ENCODE data around the gene PLEKHN1.
A peak's percentile ranks its signal among the peaks of the same experiment; 100 is the strongest.
"Not testable (repeated sequence)": the region's sequence is repeated elsewhere in the genome, so short reads cannot be mapped to it uniquely, and the experiment has no call there.

Gene PLEKHN1

DNA sequence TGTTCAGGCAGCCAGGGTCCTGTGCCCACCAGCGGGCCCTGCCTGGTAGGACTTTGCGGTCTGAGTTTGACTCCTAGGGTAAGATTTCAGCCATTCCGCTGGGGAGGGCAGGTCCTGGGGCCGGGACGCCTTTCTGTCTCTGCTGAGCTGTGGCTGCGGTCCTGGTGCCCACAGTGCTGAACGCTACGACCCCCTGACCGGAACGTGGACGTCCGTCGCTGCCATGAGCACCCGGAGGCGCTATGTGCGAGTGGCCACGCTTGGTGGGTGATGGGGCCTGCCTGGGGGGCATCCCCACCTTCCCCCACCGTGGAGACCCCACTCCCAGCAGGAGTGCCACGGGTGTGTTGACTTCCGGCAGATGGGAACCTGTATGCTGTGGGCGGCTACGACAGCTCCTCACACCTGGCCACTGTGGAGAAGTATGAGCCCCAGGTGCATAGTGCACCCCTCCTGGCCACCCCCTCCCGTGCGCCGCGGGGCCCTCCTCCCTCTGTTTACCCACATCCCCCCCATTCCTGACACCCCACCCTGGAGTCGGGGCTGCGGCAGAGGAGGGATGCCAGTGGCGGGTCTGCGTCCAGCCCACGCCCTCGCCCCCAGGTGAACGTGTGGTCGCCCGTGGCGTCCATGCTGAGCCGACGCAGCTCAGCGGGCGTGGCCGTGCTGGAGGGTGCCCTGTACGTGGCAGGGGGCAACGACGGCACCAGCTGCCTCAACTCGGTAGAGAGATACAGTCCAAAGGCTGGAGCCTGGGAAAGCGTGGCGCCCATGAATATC lies 2.3 kb upstream of the PLEKHN1 start:
- no peak for DNase-seq

DNA sequence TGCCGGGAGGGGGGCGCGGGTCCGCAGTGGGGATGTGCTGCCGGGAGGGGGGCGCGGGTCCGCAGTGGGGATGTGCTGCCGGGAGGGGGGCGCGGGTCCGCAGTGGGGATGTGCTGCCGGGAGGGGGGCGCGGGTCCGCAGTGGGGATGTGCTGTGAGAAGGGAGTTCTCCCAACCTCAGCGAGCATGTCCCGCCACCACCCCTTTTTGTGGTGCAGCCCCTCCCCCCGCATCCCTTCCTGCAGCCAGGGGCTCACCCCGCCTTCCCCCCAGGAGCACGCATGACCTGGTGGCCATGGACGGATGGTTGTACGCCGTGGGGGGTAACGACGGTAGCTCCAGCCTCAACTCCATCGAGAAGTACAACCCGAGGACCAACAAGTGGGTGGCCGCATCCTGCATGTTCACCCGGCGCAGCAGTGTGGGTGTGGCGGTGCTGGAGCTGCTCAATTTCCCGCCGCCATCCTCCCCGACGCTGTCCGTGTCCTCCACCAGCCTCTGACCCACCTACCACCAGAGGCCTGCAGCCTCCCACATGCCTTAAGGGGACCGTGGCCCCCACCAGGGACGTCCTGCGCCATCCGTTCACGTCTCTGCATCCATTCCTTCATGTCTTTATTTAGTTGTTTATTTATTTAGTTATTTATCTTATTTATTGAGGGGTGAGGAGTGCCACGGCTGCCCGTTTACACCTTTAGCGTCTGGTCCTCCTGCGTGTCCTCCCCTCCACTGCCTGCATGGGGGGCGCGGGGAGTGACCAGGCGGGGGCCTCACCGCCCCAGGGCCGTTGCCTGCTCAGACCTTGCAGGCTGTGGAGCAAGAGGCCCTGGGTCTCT lies 1.4 kb upstream of the PLEKHN1 start:
- no peak for DNase-seq

DNA sequence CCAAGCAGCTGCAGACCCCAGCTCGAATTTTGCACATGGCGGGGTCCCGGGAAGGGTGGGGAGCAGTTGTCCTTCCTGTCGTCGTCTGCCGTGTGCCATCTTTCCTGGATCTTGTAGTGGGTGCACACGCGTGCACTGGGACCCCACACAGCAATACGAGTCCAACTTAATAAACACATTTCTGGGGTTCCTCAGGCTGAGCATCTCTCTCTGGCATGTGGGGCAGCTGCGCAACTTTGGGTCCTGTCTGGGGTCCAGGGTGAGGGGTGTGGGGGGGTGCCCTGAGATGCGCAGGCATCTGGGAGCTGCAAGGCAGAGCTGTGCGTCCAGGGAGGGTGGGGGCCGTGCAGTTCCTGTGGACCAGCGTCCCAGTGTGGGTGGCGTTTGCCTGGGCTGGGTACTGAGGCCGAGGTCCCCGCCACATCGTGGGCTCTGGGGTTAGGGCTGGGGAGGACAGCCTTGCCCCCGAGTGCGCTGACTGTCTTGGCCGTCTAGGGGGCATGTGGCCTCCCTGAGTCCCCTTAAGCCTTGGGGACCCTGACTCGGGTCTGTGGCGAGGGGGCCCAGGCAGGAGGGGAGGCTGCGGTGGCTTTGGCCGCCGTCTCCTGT lies 652 bp upstream of the PLEKHN1 start:
- no peak for DNase-seq

DNA sequence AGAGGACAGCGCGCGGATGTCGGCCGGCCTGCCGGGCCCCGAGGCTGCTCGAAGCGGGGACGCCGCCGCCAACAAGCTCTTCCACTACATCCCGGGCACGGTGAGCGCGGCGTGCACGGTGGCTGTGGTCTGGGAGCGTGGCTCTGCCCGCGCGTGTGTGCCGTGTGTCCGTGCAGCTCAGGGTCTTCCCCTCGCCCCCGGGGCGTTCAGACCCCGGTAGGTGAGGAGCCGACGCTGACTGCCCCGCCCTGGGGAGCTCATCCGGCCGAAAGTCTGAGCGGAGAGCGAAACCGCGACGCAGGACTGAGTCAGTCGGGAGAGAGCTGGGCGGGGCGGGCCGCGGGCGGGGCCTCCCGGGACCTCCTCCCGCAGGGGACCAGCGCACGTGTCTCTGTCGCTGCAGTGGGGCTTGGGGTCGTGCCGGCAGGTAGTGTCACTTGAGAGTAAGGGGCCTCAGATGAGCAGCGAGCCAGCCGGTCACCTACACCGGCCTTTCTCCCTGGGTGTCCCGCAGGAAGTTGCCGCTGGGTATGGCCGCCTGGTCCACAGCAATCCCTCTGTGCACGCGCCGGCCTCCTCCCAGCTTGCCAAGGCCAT lies 520 bp downstream of the PLEKHN1 start:
- DNase-seq, result peak; percentile 93

DNA sequence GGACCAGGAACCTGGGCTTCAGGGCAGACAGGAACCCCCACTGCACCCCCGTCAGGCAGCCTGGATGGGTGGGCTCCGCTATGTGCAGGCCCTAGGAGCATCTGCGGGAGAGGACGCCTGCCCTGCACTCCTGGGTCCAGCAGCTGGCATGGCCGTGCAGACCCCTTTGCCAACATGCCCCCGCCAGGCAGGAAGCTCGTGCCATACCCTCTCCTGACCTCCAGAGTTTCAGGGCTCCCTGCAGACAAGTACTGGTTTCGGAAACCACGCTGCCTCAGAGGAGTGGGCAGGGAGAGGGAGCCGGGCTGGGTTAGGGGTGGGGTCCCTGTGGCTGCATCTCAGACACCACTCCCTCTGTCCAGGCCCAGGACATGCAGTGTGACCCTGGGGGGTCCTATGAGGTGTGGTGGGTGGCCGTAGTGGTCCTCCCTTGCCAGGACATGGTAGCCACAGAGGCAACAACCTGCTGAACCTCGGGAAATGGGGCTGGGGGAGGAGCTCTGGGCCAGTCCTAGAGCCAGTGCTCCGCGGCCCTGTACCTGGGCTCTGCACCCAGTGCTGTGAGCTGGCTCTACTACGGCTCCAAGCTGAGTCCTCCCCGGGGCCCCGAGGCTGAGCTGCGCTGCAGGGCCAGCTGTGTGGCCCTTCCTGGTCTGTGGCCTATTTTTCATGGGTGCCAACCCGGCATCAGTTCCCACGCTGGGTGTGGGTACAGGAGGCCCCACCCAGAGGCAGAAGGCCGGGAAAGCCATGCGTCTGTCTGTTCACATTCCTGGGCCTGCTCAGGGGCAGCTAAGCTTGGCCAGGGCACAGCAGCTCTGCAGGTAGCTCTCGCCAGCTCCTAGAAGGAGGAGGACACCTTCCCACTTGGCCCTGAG lies 1.4 kb downstream of the PLEKHN1 start:
- DNase-seq, result no peak

DNA sequence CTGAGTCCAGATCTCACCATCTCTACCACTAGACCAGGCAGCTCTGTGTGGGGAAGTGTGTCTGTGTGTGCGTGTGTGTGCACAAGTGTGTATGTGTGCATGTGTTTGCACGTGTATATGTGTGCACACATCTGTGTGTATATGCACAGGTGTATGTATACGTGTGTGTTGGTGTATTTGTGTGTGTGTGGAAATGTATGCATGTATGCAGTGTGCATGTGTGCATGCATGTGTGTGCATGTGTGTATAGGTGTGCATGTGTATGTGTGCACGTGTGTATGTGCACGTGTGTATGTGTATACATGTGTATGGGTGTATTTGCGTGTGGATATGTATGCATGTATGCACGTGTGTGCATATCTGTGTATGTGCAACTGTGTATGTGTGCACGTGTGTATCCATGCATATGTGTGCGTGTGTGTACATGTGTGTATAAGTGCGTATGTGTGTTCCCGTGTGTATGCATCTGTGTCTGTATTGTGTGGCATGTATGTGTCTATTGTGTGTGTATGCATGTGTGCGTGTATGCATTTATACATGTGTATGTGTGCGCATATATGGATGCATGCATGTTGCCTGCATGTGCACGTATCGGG lies 3.1 kb downstream of the PLEKHN1 start:
- no peak for DNase-seq

DNA sequence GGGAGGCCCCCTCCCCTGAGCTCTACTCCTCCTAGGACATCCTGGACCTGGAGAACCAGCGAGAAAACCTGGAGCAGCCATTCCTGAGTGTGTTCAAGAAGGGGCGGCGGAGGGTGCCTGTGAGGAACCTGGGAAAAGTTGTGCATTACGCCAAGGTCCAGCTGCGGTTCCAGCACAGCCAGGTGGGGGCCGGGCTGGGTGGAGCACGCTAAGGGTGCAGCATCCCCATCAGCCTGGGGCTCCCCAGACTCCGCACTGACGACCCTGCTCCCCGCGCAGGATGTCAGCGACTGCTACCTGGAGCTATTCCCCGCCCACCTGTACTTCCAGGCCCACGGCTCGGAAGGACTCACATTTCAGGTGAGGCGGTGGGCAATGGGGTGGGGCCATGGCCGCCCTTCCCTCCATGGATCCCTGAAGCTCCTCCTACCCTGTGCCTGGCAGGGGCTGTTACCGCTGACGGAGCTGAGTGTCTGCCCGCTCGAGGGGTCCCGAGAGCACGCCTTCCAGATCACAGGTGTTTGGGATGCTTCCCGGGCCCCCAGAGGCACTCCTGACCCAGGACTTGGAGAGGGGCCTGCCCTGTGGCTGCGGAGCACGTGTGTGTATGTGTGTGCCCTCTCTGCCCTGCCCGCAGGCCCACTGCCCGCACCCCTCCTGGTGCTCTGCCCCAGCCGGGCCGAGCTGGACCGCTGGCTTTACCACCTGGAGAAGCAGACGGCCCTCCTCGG lies 4.1 kb downstream of the PLEKHN1 start:
- no peak for DNase-seq

DNA sequence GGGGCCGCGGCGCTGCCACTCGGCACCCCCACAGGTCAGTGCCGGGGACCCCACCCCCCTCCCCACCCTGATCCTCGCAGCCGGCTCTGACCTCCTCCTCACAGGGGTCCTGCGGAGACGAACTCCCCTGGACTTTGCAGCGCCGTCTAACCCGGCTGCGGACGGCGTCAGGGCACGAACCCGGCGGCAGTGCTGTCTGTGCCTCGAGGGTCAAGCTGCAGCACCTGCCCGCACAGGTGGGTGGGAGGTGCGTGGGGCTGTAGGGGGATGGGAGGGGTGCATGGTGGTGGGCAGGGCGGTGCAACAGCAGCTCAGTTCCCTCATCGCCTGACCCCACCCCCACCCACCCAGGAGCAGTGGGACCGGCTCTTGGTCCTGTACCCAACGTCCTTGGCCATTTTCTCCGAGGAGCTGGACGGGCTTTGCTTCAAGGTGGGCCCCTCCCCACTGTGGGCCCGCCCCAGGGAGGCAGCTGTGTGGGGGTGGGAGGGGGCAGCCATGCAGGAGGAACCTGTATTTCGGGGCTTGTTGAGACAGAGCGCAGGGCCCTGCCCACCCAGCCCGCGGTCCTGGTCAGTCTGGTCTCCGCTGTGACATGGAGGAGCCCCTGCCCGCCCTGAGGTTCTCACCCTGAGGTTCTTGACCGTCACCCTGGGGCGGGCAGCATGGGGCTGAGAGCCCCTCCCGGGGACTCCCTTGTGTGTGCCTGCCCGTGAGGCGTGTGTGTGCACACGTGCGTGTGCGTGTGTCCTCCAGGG lies 4.9 kb downstream of the PLEKHN1 start:
- no peak for DNase-seq

DNA sequence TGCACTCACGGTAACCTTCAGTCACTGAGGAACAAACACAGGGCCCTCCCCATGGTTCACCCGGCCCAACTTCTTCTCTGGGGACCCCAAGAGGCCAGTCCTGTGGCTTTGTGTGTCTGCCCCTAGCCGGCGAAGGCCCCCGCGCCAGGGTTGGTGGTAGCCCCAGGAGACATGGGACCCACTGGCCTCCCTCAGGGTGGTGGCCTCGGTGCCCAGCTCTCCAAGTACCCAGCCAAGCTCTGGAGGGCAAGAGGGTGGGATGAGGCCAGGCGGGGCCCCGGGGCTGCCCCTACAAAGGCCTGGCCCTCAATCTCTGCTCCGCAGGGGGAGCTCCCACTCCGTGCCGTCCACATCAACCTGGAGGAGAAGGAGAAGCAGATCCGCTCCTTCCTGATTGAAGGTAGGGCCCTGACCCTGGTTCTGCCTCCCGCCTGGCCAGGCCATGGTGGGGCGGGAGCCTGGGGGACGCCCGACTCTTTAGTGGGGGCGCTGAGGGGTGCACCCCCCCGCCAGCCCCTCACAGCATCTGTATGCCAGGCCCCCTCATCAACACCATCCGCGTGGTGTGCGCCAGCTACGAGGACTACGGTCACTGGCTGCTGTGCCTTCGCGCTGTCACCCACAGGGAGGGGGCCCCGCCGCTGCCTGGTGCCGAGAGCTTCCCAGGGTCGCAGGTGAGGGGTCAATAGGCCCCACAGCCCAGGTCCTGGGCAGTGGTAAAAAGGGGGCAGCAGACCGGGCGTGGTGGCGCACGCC lies 5.6 kb downstream of the PLEKHN1 start:
- DNase-seq, result no peak

DNA sequence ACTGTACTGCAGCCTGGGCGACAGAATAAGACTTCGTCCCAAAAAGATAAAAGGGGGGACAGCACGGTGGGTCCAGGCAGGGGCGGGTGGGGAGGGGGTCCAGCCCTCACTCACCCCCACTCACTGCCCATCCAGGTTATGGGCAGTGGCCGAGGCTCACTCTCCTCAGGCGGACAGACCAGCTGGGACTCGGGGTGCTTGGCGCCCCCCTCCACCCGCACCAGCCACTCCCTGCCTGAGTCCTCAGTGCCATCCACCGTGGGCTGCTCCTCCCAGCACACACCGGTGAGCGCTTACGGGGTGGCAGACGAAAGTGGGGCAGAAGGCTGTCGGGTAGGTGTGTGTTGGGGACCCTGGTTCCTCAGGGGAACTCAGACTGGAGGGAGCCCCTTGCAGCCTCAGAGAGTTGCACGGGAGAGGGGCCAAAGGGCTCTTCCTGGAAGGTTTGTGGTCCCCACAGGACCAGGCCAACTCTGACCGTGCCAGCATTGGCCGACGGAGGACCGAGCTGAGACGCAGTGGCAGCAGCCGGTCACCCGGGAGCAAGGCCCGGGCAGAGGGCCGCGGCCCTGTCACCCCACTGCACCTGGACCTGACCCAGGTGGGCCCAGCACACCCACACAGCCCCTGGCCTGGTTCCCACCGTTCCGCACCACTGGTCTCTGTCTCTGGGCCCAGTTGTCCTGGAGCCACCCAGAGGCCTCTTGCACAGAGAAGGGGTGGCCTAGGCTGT lies 6.6 kb downstream of the PLEKHN1 start:
- DNase-seq, result no peak

DNA sequence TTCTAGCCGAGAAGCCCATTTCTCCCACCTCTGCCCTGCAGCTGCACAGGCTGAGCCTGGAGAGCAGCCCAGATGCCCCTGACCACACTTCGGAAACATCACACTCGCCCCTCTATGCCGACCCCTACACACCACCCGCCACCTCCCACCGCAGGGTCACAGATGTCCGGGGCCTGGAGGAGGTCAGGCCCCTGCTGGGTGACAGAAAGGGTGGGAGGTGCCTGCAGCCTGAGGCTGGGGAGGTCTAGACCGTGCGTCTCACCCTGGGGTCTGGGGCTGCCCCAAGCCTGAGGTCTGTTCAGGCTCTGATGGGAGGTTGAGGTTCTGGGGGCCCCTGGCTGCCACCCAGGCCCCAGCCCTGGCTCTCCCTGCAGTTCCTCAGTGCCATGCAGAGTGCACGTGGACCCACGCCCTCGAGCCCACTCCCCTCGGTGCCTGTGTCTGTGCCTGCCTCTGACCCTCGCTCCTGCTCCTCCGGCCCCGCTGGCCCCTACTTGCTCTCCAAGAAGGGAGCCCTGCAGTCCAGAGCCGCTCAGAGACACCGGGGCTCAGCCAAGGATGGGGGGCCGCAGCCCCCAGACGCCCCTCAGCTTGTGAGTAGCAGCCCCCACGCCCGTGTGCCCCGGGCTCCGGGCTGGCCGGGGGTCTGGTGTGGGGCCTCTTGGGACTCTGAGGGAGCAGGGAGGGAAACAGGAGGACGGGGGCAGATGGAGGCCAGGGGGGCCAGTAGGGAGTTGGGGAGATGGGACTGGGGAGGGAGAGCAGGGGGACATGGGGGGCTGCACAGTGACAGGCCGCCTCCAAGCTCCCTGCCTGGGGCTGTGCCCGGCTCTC lies 7.4 kb downstream of the PLEKHN1 start:
- no peak for DNase-seq

DNA sequence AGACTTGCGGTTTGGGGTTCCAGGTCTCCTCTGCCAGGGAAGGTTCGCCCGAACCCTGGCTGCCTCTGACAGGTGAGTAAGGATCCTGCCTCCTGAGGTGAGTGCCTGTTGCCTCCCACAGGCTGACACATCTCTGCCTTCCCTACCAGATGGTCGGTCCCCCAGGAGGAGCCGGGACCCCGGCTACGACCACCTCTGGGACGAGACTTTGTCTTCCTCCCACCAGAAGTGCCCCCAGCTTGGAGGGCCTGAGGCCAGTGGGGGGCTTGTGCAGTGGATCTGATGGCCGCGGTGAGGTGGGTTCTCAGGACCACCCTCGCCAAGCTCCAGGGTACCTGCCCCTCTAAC lies 8.0 kb downstream of the PLEKHN1 start:
- DNase-seq, result no peak

DNA sequence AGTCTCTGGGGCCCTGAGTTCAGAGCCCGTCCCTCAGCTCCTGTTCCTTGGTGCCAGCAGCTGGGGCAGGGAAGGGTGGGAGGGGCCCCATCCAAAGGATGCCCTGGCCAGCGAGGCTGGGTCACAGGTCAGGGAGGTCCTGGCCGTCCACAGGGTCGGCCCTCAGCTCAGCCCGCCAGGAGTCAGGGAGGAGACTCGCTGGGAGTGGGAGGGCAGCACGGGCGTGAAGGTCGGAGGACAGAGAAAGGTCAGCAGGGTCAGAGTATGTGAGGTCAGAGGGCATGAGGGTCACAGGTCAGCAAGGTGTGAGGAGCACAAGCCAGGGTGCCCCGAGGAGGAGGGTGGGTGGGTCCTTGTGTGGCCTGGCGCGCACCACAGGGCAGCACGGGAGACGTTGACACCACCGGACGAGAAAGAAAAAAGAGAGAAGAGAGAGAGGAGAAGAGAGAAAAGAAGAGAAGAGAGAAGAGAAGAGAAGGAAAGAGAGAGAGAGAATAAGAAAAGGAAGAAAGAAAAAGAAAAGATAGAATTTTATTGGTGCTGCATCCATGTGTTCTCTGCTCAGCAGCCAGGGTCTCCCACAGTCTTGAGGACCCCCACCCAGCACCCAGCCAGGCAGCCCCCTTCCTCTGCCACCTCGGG lies 8.5 kb downstream of the PLEKHN1 start:
- no peak for DNase-seq

DNA sequence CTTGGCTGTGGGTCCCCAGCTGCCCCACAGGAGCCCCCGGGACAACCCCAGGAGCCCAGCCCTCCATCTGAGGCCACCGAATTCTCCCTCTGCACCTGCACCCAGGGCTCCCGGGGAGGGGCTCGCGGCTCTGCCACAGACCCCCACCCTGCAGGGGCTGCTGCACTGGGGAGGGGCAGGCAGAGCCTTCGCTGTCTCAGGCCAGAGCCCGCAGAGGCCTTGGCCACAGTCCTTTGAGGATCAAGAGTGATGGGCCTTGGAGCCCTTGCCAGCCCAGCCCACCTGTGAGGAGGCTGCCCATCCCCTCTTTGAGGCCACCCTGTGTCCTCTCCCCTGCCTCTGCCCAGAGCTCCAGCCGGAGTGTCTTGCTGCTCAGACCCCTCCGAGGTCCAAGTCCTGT lies 9.1 kb downstream of the PLEKHN1 start:
- no peak for DNase-seq

DNA sequence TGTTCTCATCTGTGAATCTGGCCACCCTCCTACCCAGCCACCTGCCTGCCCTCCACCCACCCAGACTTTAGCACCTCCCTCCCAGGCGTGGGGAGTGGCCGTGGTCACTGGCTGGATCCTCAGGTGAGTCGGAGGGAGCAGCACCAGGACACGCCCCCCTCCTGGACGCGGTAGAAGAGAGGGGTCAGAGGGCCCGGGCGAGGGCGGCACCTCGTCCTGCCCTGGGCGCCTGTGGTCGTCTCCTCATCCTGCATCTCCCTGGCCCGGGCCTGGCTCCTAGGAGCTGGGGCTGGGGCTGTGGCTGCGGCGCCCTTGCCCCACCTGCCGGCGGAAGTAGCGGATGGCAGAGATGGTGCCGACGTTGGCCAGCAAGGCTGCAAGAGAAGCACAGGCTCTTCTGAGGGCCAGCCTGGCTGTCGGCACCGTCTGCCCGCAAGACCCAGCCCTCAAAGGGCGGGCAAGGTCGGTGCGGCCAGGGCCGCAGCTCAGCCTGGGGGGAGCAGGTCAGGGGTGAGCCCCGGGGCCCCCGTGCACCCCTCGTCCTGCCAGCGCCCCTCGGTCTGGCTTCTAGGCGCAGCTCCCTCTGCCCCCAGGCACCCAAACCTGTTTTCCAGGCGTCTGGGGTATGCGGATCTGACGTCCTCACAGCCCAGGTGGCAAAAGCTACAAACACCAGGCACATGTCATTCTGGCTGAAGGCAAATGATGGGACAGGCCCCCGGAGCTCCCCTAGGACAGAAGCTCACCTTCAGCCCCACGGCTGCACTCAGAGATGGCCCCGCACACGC lies 9.8 kb downstream of the PLEKHN1 start:
- DNase-seq, result peak; percentile 86

DNA sequence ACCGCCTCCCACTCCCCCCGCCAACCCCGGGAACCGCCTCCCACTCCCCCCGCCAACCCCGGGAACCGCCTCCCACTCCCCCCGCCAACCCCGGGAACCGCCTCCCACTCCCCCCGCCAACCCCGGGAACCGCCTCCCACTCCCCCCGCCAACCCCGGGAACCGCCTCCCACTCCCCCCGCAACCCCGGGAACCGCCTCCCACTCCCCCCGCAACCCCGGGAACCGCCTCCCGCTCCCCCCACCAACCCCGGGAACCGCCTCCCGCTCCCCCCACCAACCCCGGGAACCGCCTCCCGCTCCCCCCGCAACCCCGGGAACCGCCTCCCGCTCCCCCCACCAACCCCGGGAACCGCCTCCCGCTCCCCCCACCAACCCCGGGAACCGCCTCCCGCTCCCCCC lies 10.5 kb downstream of the PLEKHN1 start:
- not testable (repeated sequence) for DNase-seq

Measured in activated CD8-positive, alpha-beta memory T cell treated with anti-CD3 and anti-CD28 coated beads for 24 hours (primary cell).